Vagina (tissue), 2 donors: ENCODE results near the gene GPHA2. TPM values are rescaled to one million over a fixed set of nuclear protein-coding genes. Genes with fewer than 3 reads are reported as not detected.

Experiments
- DNase-seq, 2 donors: peaks; one replicate each; pipeline ENCODE4 v3.0.0-alpha.2; 2017; ENCODE audit errors: extremely low spot score in 2 of 2
- H3K27ac ChIP-seq: fragments of 200-600 bp; sonication (generic); one replicate; pipeline ENCODE4 v1.5.1; 2019
- H3K27me3 ChIP-seq: fragments of 200-600 bp; sonication (generic); one replicate; pipeline ENCODE4 v1.5.1; 2019
- H3K36me3 ChIP-seq, 2 donors: fragments of 200-600 bp; sonication (generic); one replicate each; pipeline ENCODE4 v1.5.1; 2017 to 2019
- H3K4me1 ChIP-seq: fragments of 200-600 bp; sonication (generic); one replicate; pipeline ENCODE4 v1.5.1; 2019
- H3K4me3 ChIP-seq, 2 donors: fragments of 200-600 bp; sonication (generic); 1 replicate in 1 of 2; 2 replicates in 1 of 2; pipeline ENCODE4 v1.5.1; 2016 to 2019
- H3K9me3 ChIP-seq: fragments of 200-600 bp; sonication (generic); one replicate; pipeline ENCODE4 v1.5.1; 2019
- CTCF ChIP-seq, 3 experiments: fragments of 450-650 bp in 2 of 3; fragments of 200-600 bp in 1 of 3; sonication (generic) in 1 of 3; IDR thresholded peaks; one replicate each; pipeline ENCODE4 v1.5.1; 2017 to 2019; ENCODE audit warnings: antibody characterized with exemption in 3 of 3, mild to moderate bottlenecking in 2 of 3, moderate library complexity in 2 of 3
- POLR2A ChIP-seq, 2 donors: fragments of 450-650 bp; IDR thresholded peaks; one replicate each; pipeline ENCODE4 v1.6.1; 2017; ENCODE audit warnings: antibody characterized with exemption in 2 of 2, mild to moderate bottlenecking in 2 of 2, moderate library complexity in 2 of 2
- POLR2AphosphoS5 ChIP-seq, 2 donors: sonication (generic); formaldehyde crosslinking; IDR thresholded peaks; one replicate each; pipeline ENCODE4 v1.9.0; 2017; ENCODE audit warnings: antibody characterized with exemption in 2 of 2, mild to moderate bottlenecking in 2 of 2, low read depth in 1 of 2; ENCODE audit not compliant: insufficient read depth in 1 of 2
- intact Hi-C: fragments of 100-400 bp; cut with DNase I; formaldehyde crosslinking; loops from one replicate; pipeline ENCODE4 v1.15.1; 2023
- total RNA-seq: library from RNA; depleted of rRNA; stranded (reverse); fragments of >200 nt; gene quantifications from one replicate; pipeline ENCODE4 v1.2.3, GENCODE V29; 2016

GPHA2 gene
- total RNA-seq, 1 donor from 2014 or later, result not detected

- Histone ChIP-seq H3K27ac (no peak overlapping the region), H3K9me3 (no peaks in the 10 kb centered on the region), H3K36me3 (peaks cover 3 to 95% of the 10 kb centered on the region in 2 donors), H3K4me3 (no peak overlapping the region), H3K4me1 (no peaks in the 10 kb centered on the region), H3K27me3 (no peaks in the 10 kb centered on the region)
- intact Hi-C loops, result loop anchor here (10.0 kb wide), 1 partner anchor 1295 kb away; the partner anchor contains the start of gene PLAAT3
- no peak for DNase-seq
- no peak for TF ChIP-seq CTCF (IDR thresholded peaks at IDR 0.05)
- no peak for TF ChIP-seq POLR2AphosphoS5 (IDR thresholded peaks at IDR 0.05; ENCODE audit: insufficient read depth in 1 of 2, low read depth in 1 of 2)
- TF ChIP-seq POLR2A (IDR thresholded peaks at IDR 0.05), result no peak
These were observed 25.9 kb downstream of the GPHA2 start for GRCh38 chr11:64909653-64910343.

- Histone ChIP-seq H3K9me3 (no peaks in the 10 kb centered on the region), H3K4me3 (no peak overlapping the region), H3K27ac (no peak overlapping the region), H3K27me3 (no peaks in the 10 kb centered on the region), H3K36me3 (peaks cover 3 to 89% of the 10 kb centered on the region in 2 donors), H3K4me1 (no peaks in the 10 kb centered on the region)
- intact Hi-C loops, result no loop called here
- DNase-seq, result no peak
- TF ChIP-seq POLR2A (IDR thresholded peaks at IDR 0.05) (no peak), CTCF (IDR thresholded peaks at IDR 0.05) (no peak), POLR2AphosphoS5 (IDR thresholded peaks at IDR 0.05; ENCODE audit: insufficient read depth in 1 of 2, low read depth in 1 of 2) (no peak)
These were observed 26.9 kb downstream of the GPHA2 start for GRCh38 chr11:64908766-64909165.

- peaks cover 3 to 88% of the 10 kb centered on the region in 2 donors for H3K36me3 ChIP-seq
- no peaks in the 10 kb centered on the region for H3K9me3 ChIP-seq
- no peak for TF ChIP-seq POLR2AphosphoS5 (IDR thresholded peaks at IDR 0.05; ENCODE audit: insufficient read depth in 1 of 2, low read depth in 1 of 2)
- no peak for TF ChIP-seq POLR2A (IDR thresholded peaks at IDR 0.05)
- TF ChIP-seq CTCF (IDR thresholded peaks at IDR 0.05), result no peak
- no peak for DNase-seq
- H3K4me3 ChIP-seq, result no peak overlapping the region
- H3K27me3 ChIP-seq, result no peaks in the 10 kb centered on the region
- H3K27ac ChIP-seq, result no peak overlapping the region
- intact Hi-C loops, result no loop called here
- no peaks in the 10 kb centered on the region for H3K4me1 ChIP-seq
These were observed 29.4 kb downstream of the GPHA2 start for GRCh38 chr11:64906314-64906635.

DNA sequence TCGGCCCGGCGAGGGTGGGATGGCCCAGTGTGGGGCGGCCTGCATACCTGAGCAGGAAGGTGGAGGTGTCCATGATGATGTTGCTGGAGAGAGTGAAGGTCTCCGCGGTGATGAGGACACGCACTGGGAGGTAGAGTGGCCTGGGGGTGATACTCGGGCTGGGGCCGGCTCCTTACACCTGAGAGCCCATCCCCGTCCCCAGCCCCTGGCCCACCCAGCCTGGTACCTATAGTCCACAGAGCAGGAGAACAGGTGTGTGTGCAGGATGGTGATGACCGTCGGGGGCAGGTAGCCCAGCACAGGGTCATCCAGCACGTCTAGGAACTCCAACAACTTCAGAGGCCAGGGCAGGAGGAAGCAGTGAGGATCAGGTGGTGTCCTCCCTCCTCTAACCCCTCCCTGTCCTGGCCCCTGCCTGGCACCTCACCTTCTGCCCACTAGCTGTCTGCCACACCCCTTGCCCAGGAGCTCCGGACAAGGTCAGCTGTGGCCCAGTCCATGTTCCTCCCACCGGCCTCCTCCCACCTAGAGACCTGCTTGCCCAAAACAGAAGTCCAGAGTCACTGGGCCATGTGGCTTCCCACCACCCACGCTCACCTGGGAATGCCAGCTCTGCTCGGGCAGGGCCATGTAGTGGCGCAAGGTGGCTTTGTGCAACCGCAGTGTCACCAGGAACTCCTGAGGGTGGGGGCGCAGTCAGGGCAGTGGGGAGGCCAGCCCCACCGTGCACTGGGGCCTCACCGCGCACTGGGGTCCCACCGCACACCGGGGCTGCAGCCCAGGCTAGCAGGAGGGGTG is 30.0 kb downstream of the GPHA2 start:
- intact Hi-C loops, result no loop called here
- no peak for TF ChIP-seq POLR2A (IDR thresholded peaks at IDR 0.05)
- TF ChIP-seq POLR2AphosphoS5 (IDR thresholded peaks at IDR 0.05; ENCODE audit: insufficient read depth in 1 of 2, low read depth in 1 of 2), result no peak

GRCh38 chr11:64903291-64903833 is 32.3 kb downstream of the GPHA2 start:
- H3K4me1 ChIP-seq, result no peaks in the 10 kb centered on the region
- H3K27me3 ChIP-seq, result no peaks in the 10 kb centered on the region
- no peak for DNase-seq
- no peak overlapping the region for H3K4me3 ChIP-seq
- intact Hi-C loops, result no loop called here
- TF ChIP-seq POLR2A (IDR thresholded peaks at IDR 0.05) (no peak), POLR2AphosphoS5 (IDR thresholded peaks at IDR 0.05; ENCODE audit: insufficient read depth in 1 of 2, low read depth in 1 of 2) (no peak), CTCF (IDR thresholded peaks at IDR 0.05) (no peak)
- no peaks in the 10 kb centered on the region for H3K9me3 ChIP-seq
- no peak overlapping the region for H3K27ac ChIP-seq
- peaks cover 0 to 78% of the 10 kb centered on the region in 2 donors for H3K36me3 ChIP-seq

More for the DNA sequence above, 30.0 kb downstream of the GPHA2 start:
- no peaks in the 10 kb centered on the region for H3K27me3 ChIP-seq
- H3K4me3 ChIP-seq, result no peak overlapping the region
- H3K4me1 ChIP-seq, result no peaks in the 10 kb centered on the region
- no peaks in the 10 kb centered on the region for H3K9me3 ChIP-seq
- H3K36me3 ChIP-seq, result peaks cover 0 to 88% of the 10 kb centered on the region in 2 donors
- DNase-seq, result no peak
- H3K27ac ChIP-seq, result no peak overlapping the region
